Measurements from ENCODE around the gene ISL1. TPM values are rescaled to one million over a fixed set of nuclear protein-coding genes. Genes with fewer than 3 reads are reported as not detected.

The ISL1 gene
- total and polyA plus RNA-seq, 4 donors: not detected

DNA sequence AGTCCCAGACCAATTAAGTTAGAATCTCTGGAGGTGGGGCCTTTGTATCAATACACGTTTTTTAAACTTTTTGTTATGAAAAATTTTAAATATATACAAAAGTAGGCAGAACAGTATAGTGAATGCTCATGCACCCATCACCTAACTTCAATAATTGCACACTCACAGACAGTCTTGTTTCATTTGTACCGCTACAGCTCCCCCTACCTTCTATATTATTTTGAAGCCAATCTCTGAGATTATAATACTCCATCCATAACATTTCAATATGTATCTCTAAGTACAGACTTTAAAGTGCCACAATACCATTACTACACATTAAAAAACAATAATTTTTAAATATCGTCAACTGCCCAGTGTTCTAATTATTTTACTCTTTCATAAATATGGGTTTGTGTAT, 32.9 kb downstream of the ISL1 start:
- Histone ChIP-seq H3K4me1 (ENCODE audit: control insufficient read depth in 4 of 4, insufficient read depth in 4 of 4, low read length in 3 of 4) (no peaks in the 10 kb centered on the region), H3K27ac (ENCODE audit: low read depth in 1 of 2, low read length in 2 of 2) (no peak overlapping the region), H3K27me3 (ENCODE audit: control insufficient read depth in 4 of 4, insufficient read depth in 4 of 4, low read length in 3 of 4) (no peaks in the 10 kb centered on the region), H3K4me3 (ENCODE audit: low read depth in 1 of 3, low read length in 3 of 3) (no peak overlapping the region), H3K36me3 (ENCODE audit: control insufficient read depth in 4 of 4, insufficient read depth in 3 of 4, low read depth in 1 of 4, low read length in 3 of 4) (no peaks in the 10 kb centered on the region), H3K9me3 (ENCODE audit: control insufficient read depth in 4 of 4, low read length in 3 of 4) (no peaks in the 10 kb centered on the region), H3K9ac (ENCODE audit: low read depth in 1 of 2, low read length in 2 of 2) (no peak overlapping the region)
- WGBS: 78% methylated on average over 3 of the region's 3 CpGs
- no peak for TF ChIP-seq JUND (IDR thresholded peaks at IDR 0.05)
- no peak for DNase-seq (ENCODE audit: low spot score)

DNA sequence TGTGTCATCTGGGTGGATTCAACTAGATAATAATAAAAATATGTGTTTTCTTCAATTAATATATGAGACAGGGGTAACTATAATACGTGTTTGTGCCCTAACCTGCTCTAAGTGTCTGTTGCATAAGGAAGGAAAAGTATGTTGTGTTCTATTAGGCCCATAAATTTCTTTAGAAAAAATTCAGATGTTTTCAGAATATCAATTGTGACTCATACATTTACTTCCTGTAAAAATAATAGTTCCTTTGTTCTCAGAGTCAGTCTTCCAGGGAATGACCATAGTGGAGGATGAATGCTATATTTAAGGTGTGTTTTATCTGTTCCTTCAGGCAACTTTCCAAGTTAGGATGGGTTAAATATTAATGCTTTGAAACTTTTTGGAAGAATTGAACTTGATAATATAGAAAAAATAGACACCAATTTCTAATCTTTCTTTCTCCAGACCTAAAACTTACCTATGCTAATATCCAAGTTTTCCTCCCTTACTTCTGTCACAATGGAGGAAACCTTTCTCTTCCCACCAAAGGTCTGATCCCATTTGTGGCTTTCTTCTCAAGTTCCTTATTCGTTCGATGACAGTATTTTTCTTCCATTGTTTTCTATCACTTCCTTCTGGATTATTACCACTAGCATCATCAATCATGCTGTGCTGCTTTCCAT, 49.9 kb downstream of the ISL1 start:
- Histone ChIP-seq H3K27ac (ENCODE audit: low read depth in 1 of 2, low read length in 2 of 2) (no peak overlapping the region), H3K9me3 (ENCODE audit: control insufficient read depth in 4 of 4, low read length in 3 of 4) (no peaks in the 10 kb centered on the region), H3K4me1 (ENCODE audit: control insufficient read depth in 4 of 4, insufficient read depth in 4 of 4, low read length in 3 of 4) (no peaks in the 10 kb centered on the region), H3K27me3 (ENCODE audit: control insufficient read depth in 4 of 4, insufficient read depth in 4 of 4, low read length in 3 of 4) (no peaks in the 10 kb centered on the region), H3K9ac (ENCODE audit: low read depth in 1 of 2, low read length in 2 of 2) (no peak overlapping the region), H3K4me3 (ENCODE audit: low read depth in 1 of 3, low read length in 3 of 3) (no peak overlapping the region), H3K36me3 (ENCODE audit: control insufficient read depth in 4 of 4, insufficient read depth in 3 of 4, low read depth in 1 of 4, low read length in 3 of 4) (no peaks in the 10 kb centered on the region)
- 64% methylated on average over 3 of the region's 3 CpGs for WGBS
- no peak for DNase-seq (ENCODE audit: low spot score)
- no peak for TF ChIP-seq RXRA (IDR thresholded peaks at IDR 0.05)
- TF ChIP-seq, protein P1, sequence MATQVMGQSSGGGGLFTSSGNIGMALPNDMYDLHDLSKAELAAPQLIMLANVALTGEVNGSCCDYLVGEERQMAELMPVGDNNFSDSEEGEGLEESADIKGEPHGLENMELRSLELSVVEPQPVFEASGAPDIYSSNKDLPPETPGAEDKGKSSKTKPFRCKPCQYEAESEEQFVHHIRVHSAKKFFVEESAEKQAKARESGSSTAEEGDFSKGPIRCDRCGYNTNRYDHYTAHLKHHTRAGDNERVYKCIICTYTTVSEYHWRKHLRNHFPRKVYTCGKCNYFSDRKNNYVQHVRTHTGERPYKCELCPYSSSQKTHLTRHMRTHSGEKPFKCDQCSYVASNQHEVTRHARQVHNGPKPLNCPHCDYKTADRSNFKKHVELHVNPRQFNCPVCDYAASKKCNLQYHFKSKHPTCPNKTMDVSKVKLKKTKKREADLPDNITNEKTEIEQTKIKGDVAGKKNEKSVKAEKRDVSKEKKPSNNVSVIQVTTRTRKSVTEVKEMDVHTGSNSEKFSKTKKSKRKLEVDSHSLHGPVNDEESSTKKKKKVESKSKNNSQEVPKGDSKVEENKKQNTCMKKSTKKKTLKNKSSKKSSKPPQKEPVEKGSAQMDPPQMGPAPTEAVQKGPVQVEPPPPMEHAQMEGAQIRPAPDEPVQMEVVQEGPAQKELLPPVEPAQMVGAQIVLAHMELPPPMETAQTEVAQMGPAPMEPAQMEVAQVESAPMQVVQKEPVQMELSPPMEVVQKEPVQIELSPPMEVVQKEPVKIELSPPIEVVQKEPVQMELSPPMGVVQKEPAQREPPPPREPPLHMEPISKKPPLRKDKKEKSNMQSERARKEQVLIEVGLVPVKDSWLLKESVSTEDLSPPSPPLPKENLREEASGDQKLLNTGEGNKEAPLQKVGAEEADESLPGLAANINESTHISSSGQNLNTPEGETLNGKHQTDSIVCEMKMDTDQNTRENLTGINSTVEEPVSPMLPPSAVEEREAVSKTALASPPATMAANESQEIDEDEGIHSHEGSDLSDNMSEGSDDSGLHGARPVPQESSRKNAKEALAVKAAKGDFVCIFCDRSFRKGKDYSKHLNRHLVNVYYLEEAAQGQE (IDR thresholded peaks at IDR 0.05): no peak
- TF ChIP-seq, protein P2, sequence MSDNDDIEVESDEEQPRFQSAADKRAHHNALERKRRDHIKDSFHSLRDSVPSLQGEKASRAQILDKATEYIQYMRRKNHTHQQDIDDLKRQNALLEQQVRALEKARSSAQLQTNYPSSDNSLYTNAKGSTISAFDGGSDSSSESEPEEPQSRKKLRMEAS (IDR thresholded peaks at IDR 0.05): no peak
- TF ChIP-seq FOXA2 (IDR thresholded peaks at IDR 0.05): no peak
- TF ChIP-seq JUND (IDR thresholded peaks at IDR 0.05): no peak
- TF ChIP-seq TAF1 (conservative IDR thresholded peaks at IDR 0.05): no peak
- TF ChIP-seq HNF4A (conservative IDR thresholded peaks at IDR 0.05): no peak
- TF ChIP-seq RAD21 (IDR thresholded peaks at IDR 0.05): no peak
- TF ChIP-seq, protein P3, sequence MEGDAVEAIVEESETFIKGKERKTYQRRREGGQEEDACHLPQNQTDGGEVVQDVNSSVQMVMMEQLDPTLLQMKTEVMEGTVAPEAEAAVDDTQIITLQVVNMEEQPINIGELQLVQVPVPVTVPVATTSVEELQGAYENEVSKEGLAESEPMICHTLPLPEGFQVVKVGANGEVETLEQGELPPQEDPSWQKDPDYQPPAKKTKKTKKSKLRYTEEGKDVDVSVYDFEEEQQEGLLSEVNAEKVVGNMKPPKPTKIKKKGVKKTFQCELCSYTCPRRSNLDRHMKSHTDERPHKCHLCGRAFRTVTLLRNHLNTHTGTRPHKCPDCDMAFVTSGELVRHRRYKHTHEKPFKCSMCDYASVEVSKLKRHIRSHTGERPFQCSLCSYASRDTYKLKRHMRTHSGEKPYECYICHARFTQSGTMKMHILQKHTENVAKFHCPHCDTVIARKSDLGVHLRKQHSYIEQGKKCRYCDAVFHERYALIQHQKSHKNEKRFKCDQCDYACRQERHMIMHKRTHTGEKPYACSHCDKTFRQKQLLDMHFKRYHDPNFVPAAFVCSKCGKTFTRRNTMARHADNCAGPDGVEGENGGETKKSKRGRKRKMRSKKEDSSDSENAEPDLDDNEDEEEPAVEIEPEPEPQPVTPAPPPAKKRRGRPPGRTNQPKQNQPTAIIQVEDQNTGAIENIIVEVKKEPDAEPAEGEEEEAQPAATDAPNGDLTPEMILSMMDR (IDR thresholded peaks at IDR 0.05; ENCODE audit: low read depth, low read length, missing input control): no peak

DNA sequence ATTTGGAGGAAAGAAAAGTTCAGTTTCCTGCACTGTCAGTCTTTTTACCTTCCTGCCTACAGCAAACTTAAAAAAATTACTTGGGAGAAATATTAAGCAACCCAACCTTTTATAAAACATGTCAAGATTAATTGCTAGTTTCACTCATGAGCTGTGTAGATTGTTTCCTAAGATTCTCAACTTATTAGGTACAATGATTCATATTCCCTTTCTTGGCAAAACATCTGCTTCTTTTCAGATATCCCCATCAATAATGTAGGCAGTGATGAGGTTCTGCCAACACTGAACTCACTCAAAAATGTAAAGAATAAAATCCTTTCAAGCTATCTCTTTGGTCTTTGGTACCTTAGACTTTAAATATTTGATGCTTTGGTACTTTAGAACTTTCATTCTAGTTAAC, 56.0 kb downstream of the ISL1 start:
- Histone ChIP-seq H3K36me3 (ENCODE audit: control insufficient read depth in 4 of 4, insufficient read depth in 3 of 4, low read depth in 1 of 4, low read length in 3 of 4) (no peaks in the 10 kb centered on the region), H3K27me3 (ENCODE audit: control insufficient read depth in 4 of 4, insufficient read depth in 4 of 4, low read length in 3 of 4) (no peaks in the 10 kb centered on the region), H3K9ac (ENCODE audit: low read depth in 1 of 2, low read length in 2 of 2) (no peak overlapping the region), H3K4me1 (ENCODE audit: control insufficient read depth in 4 of 4, insufficient read depth in 4 of 4, low read length in 3 of 4) (no peaks in the 10 kb centered on the region), H3K9me3 (ENCODE audit: control insufficient read depth in 4 of 4, low read length in 3 of 4) (no peaks in the 10 kb centered on the region), H3K27ac (ENCODE audit: low read depth in 1 of 2, low read length in 2 of 2) (no peak overlapping the region), H3K4me3 (ENCODE audit: low read depth in 1 of 3, low read length in 3 of 3) (no peak overlapping the region)
- no peak for DNase-seq (ENCODE audit: low spot score)
- TF ChIP-seq, protein P2 (IDR thresholded peaks at IDR 0.05): no peak
- TF ChIP-seq, protein P4, sequence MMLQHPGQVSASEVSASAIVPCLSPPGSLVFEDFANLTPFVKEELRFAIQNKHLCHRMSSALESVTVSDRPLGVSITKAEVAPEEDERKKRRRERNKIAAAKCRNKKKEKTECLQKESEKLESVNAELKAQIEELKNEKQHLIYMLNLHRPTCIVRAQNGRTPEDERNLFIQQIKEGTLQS (IDR thresholded peaks at IDR 0.05): no peak
